Type B pancreatic cell (in vitro differentiated cells): Measurements from ENCODE around the gene CCDC3. TPM values are rescaled to one million over a fixed set of nuclear protein-coding genes. Genes with fewer than 3 reads are reported as not detected.

Source experiments
- DNase-seq: peaks from one replicate; pipeline ENCODE4 v3.0.0; 2021; ENCODE audit warnings: mixed read lengths; ENCODE audit not compliant: unreplicated experiment; ENCODE audit errors: extremely low spot score
- H3K27ac Mint-ChIP-seq: 2 replicates; pipeline ENCODE4 v1.8.0; 2021; ENCODE audit warnings: mild to moderate bottlenecking, mixed read lengths
- H3K27me3 Mint-ChIP-seq: 2 replicates; pipeline ENCODE4 v1.8.0; 2021; ENCODE audit warnings: mixed read lengths
- H3K36me3 Mint-ChIP-seq: 2 replicates; pipeline ENCODE4 v1.8.0; 2021; ENCODE audit warnings: mixed read lengths
- H3K4me1 Mint-ChIP-seq: one replicate; pipeline ENCODE4 v1.8.0; 2021; ENCODE audit warnings: mixed read lengths; ENCODE audit not compliant: unreplicated experiment
- H3K4me3 Mint-ChIP-seq: 2 replicates; pipeline ENCODE4 v1.8.0; 2021; ENCODE audit warnings: mild to moderate bottlenecking, mixed read lengths
- H3K9me3 Mint-ChIP-seq: 2 replicates; pipeline ENCODE4 v1.8.0; 2021; ENCODE audit warnings: mixed read lengths
- CTCF ChIP-seq: fragments of 200-600 bp; sonication (generic); conservative IDR thresholded peaks from 2 replicates; pipeline ENCODE4 v1.5.0; 2021; ENCODE audit warnings: antibody characterized with exemption, mild to moderate bottlenecking
- total RNA-seq: library from RNA; stranded (reverse); gene quantifications from 2 replicates; pipeline ENCODE4 v1.2.1, GENCODE V29; 2021; ENCODE audit warnings: low replicate concordance

The CCDC3 gene
- total RNA-seq, 1 donor from 2014 or later = 17.6 TPM

DNA sequence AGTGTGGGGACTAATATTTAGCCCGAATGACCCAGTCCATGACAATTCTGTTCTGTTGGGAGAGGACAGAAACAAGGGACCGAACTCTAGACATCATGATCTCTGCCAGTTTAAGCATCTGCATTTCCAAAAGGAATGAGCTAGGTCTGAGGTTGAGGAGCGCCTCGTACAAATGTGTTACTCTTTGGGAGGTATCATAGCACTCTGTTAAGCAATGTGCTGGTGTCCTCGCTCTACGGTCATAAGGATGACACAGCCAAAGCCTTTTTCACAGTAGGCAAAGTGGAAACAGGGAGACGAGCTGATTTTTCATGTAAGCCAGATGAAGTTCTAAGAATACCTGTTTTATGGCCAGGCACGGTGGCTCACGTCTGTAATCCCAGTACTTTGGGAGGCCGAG is 15.4 kb upstream of the CCDC3 start:
- Mint-ChIP-seq H3K27ac (no peak overlapping the region), H3K4me1 (peaks cover 16% of the 10 kb centered on the region), H3K27me3 (peaks cover 2% of the 10 kb centered on the region), H3K4me3 (no peak overlapping the region), H3K36me3 (no peaks in the 10 kb centered on the region), H3K9me3 (no peaks in the 10 kb centered on the region)
- DNase-seq = no peak
- TF ChIP-seq CTCF = no peak

DNA sequence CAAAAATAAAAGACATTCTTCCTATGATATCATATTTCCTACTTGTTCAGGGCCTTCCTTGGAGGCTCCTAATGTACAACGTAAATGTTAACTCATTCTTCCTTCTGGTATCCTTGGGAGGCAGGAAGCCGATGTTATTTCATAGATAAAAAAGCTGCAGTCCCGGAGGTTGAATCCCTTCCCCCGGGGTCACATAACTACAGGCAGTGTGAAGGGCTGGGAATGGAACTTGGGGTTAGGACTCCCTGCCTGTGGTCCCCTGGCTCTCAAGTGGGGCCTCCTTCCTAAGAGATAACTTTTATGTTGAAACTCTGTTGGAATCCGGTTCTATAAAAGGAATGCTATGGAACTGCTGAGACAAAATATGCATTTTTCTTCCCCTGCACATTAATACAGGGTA is 14.9 kb upstream of the CCDC3 start:
- DNase-seq = no peak
- H3K4me3 Mint-ChIP-seq = peak overlapping the region; percentile 35
- H3K27ac Mint-ChIP-seq = no peak overlapping the region
- H3K27me3 Mint-ChIP-seq = peaks cover 2% of the 10 kb centered on the region
- peaks cover 16% of the 10 kb centered on the region for H3K4me1 Mint-ChIP-seq
- H3K9me3 Mint-ChIP-seq = no peaks in the 10 kb centered on the region
- no peak for TF ChIP-seq CTCF
- H3K36me3 Mint-ChIP-seq = no peaks in the 10 kb centered on the region

- Mint-ChIP-seq H3K27me3 (peaks cover 41% of the 10 kb centered on the region), H3K4me1 (peaks cover 4% of the 10 kb centered on the region)
Observed at GRCh38 chr10:13006037-13006436, 4.5 kb upstream of the CCDC3 start.

DNA sequence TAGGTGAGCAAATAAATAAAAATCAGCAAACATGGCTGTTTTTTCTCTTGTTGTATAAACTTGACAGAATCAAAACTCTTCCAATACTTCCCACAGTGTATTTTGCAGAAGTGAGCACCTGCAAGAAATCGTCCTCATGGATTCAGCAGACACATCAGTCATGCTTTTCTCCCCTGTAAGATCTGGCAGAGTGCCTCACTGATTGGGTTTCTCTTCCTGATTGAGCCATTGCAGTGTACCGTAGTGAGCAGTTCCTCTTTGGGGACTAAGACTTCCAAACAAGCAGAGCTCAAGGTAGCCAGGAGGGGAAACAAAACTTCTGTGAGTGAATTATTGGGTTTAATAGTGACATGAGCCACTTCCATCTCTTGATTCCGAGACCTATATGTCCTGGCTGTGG is 2.2 kb upstream of the CCDC3 start:
- H3K4me3 Mint-ChIP-seq = peak overlapping the region; percentile 47
- H3K9me3 Mint-ChIP-seq = no peaks in the 10 kb centered on the region
- H3K27ac Mint-ChIP-seq = no peak overlapping the region
- H3K27me3 Mint-ChIP-seq = peaks cover 58% of the 10 kb centered on the region
- peaks cover 8% of the 10 kb centered on the region for H3K4me1 Mint-ChIP-seq
- no peak for DNase-seq
- TF ChIP-seq CTCF = no peak
- H3K36me3 Mint-ChIP-seq = no peaks in the 10 kb centered on the region

More at GRCh38 chr10:13006037-13006436, 4.5 kb upstream of the CCDC3 start:
- Mint-ChIP-seq H3K4me3 (no peak overlapping the region), H3K27ac (no peak overlapping the region), H3K36me3 (no peaks in the 10 kb centered on the region), H3K9me3 (no peaks in the 10 kb centered on the region)
- TF ChIP-seq CTCF = no peak
- DNase-seq = no peak

DNA sequence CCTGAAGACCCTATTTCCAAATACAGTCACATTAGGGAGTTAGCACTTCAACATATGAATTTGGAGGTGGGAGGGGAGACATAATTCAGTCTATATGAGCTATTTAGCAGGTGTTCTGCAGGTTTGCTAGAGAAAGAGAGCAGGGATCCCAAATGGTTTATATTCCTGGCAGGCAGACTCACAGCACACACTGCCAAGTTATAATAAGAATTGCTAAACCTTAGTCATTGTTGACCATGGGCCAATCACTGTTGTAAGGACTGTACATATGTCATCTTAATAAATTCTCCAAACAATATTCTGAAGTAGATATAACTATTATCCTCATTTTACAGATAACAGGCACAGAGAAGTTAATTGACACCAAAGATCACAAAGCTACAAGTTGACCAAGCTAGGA is 1.5 kb upstream of the CCDC3 start:
- H3K36me3 Mint-ChIP-seq = no peaks in the 10 kb centered on the region
- peak overlapping the region; percentile 83 for H3K4me3 Mint-ChIP-seq
- DNase-seq = no peak
- H3K27ac Mint-ChIP-seq = no peak overlapping the region
- H3K27me3 Mint-ChIP-seq = peaks cover 55% of the 10 kb centered on the region
- H3K4me1 Mint-ChIP-seq = peaks cover 8% of the 10 kb centered on the region
- TF ChIP-seq CTCF = no peak
- H3K9me3 Mint-ChIP-seq = no peaks in the 10 kb centered on the region

DNA sequence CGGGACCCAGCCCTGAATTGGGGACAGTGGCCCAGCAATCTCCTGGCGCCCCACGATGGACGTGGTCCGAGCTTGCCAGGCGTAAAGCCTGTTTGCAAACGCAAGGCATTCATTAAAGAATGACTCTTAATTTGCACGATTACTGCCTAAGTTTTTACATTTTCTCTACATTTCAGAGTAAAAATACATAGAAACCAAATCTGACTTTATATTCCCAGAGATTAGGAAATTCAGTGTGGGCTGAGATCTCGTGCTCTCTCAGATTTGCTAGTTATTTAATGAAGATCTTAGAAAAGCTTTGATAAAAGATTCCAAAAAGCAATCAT is 337 bp upstream of the CCDC3 start:
- Mint-ChIP-seq H3K9me3 (no peaks in the 10 kb centered on the region), H3K27ac (no peak overlapping the region), H3K36me3 (no peaks in the 10 kb centered on the region), H3K4me3 (peak overlapping the region; percentile 83), H3K4me1 (peaks cover 8% of the 10 kb centered on the region), H3K27me3 (peaks cover 52% of the 10 kb centered on the region)
- no peak for DNase-seq
- TF ChIP-seq CTCF = no peak
